ENCODE measurements around the gene TP63. TPM values are rescaled to one million over a fixed set of nuclear protein-coding genes. Genes with fewer than 3 reads are reported as not detected.
"Not testable (repeated sequence)": the region's sequence is repeated elsewhere in the genome, so short reads cannot be mapped to it uniquely, and the experiment has no call there.

The TP63 gene
- total RNA-seq, 4 donors from 2014 or later = not detected

- Histone ChIP-seq H3K27me3 (no peaks in the 10 kb centered on the region), H3K9me3 (no peaks in the 10 kb centered on the region), H3K36me3 (no peaks in the 10 kb centered on the region), H3K4me1 (no peaks in the 10 kb centered on the region), H3K4me3 (no peak overlapping the region), H3K27ac (no peak overlapping the region)
- in situ Hi-C loops (cut with MboI; ENCODE audit: low pct_ligation_motif_present in 1 of 4, low pct_unique_long_range_greater_than_20kb in 1 of 4, low sequenced_read_pairs in 3 of 4) = no loop called here
- WGBS, 2 donors (ENCODE audit: low coverage in 1 of 2) = 90 to 100% methylated on average over 1 to 2 of the region's 2 CpGs
- intact Hi-C loops (cut with DNase I; ENCODE audit: low total_unique reads) = no loop called here
- no peak for TF ChIP-seq EP300 (IDR thresholded peaks at IDR 0.05; ENCODE audit: low read depth)
- no peak for TF ChIP-seq CTCF (IDR thresholded peaks at IDR 0.05)
- TF ChIP-seq POLR2A (IDR thresholded peaks at IDR 0.05) = no peak
- no peak for TF ChIP-seq POLR2AphosphoS5 (IDR thresholded peaks at IDR 0.05)
- no peak for DNase-seq
These were observed 25.5 kb upstream of the TP63 start for GRCh38 chr3:189605717-189606116.

DNA sequence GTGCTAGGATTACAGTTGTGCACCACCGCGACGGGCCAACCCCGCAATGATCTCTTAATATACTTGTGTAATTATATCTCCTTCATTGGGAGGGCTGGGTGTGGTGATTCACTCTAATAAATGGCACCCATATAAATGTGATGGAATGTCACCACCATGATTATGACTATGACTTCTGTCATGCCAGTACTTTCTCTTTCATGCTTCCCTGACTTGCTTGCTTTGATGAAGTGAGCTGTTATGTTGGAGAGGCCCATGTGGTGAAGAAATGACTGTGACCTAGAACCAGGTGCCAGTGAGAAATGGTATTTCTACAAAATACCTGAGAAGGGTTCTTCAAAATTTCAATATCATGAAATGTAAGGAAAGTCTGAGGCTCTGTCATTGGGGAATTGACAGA, 24.4 kb upstream of the TP63 start:
- Histone ChIP-seq H3K9me3 (no peaks in the 10 kb centered on the region), H3K4me1 (no peaks in the 10 kb centered on the region), H3K4me3 (no peak overlapping the region), H3K27me3 (no peaks in the 10 kb centered on the region), H3K36me3 (no peaks in the 10 kb centered on the region), H3K27ac (no peak overlapping the region)
- TF ChIP-seq POLR2A (IDR thresholded peaks at IDR 0.05) (no peak), CTCF (IDR thresholded peaks at IDR 0.05) (no peak), POLR2AphosphoS5 (IDR thresholded peaks at IDR 0.05) (no peak), EP300 (IDR thresholded peaks at IDR 0.05; ENCODE audit: low read depth) (no peak)
- in situ Hi-C loops (cut with MboI; ENCODE audit: low pct_ligation_motif_present in 1 of 4, low pct_unique_long_range_greater_than_20kb in 1 of 4, low sequenced_read_pairs in 3 of 4) (no loop called here), intact Hi-C loops (cut with DNase I; ENCODE audit: low total_unique reads) (no loop called here)
- no peak for DNase-seq
- 100% methylated on average over 4 of the region's 4 CpGs; no CpG with 5 or more reads in 1 of the 2 donors for WGBS, 2 donors (ENCODE audit: low coverage in 1 of 2)

- H3K9me3 ChIP-seq; DNase-seq; H3K4me1 ChIP-seq; intact Hi-C loops (cut with DNase I; ENCODE audit: low total_unique reads); H3K36me3 ChIP-seq; in situ Hi-C loops (cut with MboI; ENCODE audit: low pct_ligation_motif_present in 1 of 4, low pct_unique_long_range_greater_than_20kb in 1 of 4, low sequenced_read_pairs in 3 of 4); H3K4me3 ChIP-seq; H3K27ac ChIP-seq; H3K27me3 ChIP-seq: not testable (repeated sequence)
- WGBS, 2 donors (ENCODE audit: low coverage in 1 of 2) = 30 to 88% methylated on average over 2 of the region's 2 CpGs
These were observed 18.5 kb upstream of the TP63 start for GRCh38 chr3:189612641-189613040.

GRCh38 chr3:189613122-189613521, 18.1 kb upstream of the TP63 start:
- H3K27ac ChIP-seq = no peak overlapping the region
- in situ Hi-C loops (cut with MboI; ENCODE audit: low pct_ligation_motif_present in 1 of 4, low pct_unique_long_range_greater_than_20kb in 1 of 4, low sequenced_read_pairs in 3 of 4) (no loop called here), intact Hi-C loops (cut with DNase I; ENCODE audit: low total_unique reads) (no loop called here)
- H3K9me3 ChIP-seq = no peaks in the 10 kb centered on the region
- H3K4me1 ChIP-seq = no peaks in the 10 kb centered on the region
- no peak overlapping the region for H3K4me3 ChIP-seq
- WGBS, 2 donors (ENCODE audit: low coverage in 1 of 2) = 100% methylated on average over 1 of the region's 1 CpG; no CpG with 5 or more reads in 1 of the 2 donors
- no peaks in the 10 kb centered on the region for H3K27me3 ChIP-seq
- no peaks in the 10 kb centered on the region for H3K36me3 ChIP-seq
- no peak for DNase-seq
- TF ChIP-seq POLR2A (IDR thresholded peaks at IDR 0.05) (no peak), EP300 (IDR thresholded peaks at IDR 0.05; ENCODE audit: low read depth) (no peak), CTCF (IDR thresholded peaks at IDR 0.05) (no peak), POLR2AphosphoS5 (IDR thresholded peaks at IDR 0.05) (no peak)

GRCh38 chr3:189621948-189622603, 9.1 kb upstream of the TP63 start:
- no peaks in the 10 kb centered on the region for H3K4me1 ChIP-seq

More at GRCh38 chr3:189621948-189622603, 9.1 kb upstream of the TP63 start:
- no peaks in the 10 kb centered on the region for H3K36me3 ChIP-seq
- no peaks in the 10 kb centered on the region for H3K9me3 ChIP-seq
- H3K4me3 ChIP-seq = no peak overlapping the region
- TF ChIP-seq POLR2AphosphoS5 (IDR thresholded peaks at IDR 0.05) (no peak), POLR2A (IDR thresholded peaks at IDR 0.05) (no peak), EP300 (IDR thresholded peaks at IDR 0.05; ENCODE audit: low read depth) (no peak), CTCF (IDR thresholded peaks at IDR 0.05) (no peak)
- H3K27me3 ChIP-seq = no peaks in the 10 kb centered on the region
- WGBS, 2 donors (ENCODE audit: low coverage in 1 of 2) = 57 to 89% methylated on average over 1 to 9 of the region's 9 CpGs
- no peak overlapping the region for H3K27ac ChIP-seq
- no peak for DNase-seq
- intact Hi-C loops (cut with DNase I; ENCODE audit: low total_unique reads) (no loop called here), in situ Hi-C loops (cut with MboI; ENCODE audit: low pct_ligation_motif_present in 1 of 4, low pct_unique_long_range_greater_than_20kb in 1 of 4, low sequenced_read_pairs in 3 of 4) (no loop called here)
